Superior temporal gyrus (tissue), 1 donor: ENCODE measurements around the gene FOXQ1.
"Not testable (repeated sequence)": the region's sequence is repeated elsewhere in the genome, so short reads cannot be mapped to it uniquely, and the experiment has no call there.

Experiments
- DNase-seq: peaks from one replicate; pipeline ENCODE4 v3.0.0-alpha.2; 2016; ENCODE audit errors: extremely low spot score

Gene FOXQ1

GRCh38 chr6:1291381-1291780 is 20.5 kb upstream of the FOXQ1 start:
- DNase-seq = no peak

- no peak for DNase-seq
These were observed 16.5 kb upstream of the FOXQ1 start for GRCh38 chr6:1295420-1295819.

GRCh38 chr6:1296079-1296478 is 15.8 kb upstream of the FOXQ1 start:
- DNase-seq = no peak

- DNase-seq = no peak
These were observed 15.4 kb upstream of the FOXQ1 start for GRCh38 chr6:1296542-1296941.

- no peak for DNase-seq
These were observed 14.2 kb upstream of the FOXQ1 start for GRCh38 chr6:1297746-1298145.

- DNase-seq = no peak
These were observed 13.1 kb upstream of the FOXQ1 start for GRCh38 chr6:1298768-1299167.

- DNase-seq = no peak
These were observed 5.8 kb upstream of the FOXQ1 start for GRCh38 chr6:1306133-1306532.

GRCh38 chr6:1309366-1309765 is 2.5 kb upstream of the FOXQ1 start:
- no peak for DNase-seq

GRCh38 chr6:1310628-1311399 is 1.1 kb upstream of the FOXQ1 start:
- DNase-seq = no peak

- DNase-seq = no peak
These were observed 240 bp downstream of the FOXQ1 start for GRCh38 chr6:1312203-1312472.

GRCh38 chr6:1312473-1313367 is 822 bp downstream of the FOXQ1 start:
- no peak for DNase-seq

GRCh38 chr6:1313384-1313766 is 1.5 kb downstream of the FOXQ1 start:
- DNase-seq = no peak

GRCh38 chr6:1313767-1314503 is 2.0 kb downstream of the FOXQ1 start:
- DNase-seq = no peak

GRCh38 chr6:1314617-1315016 is 2.7 kb downstream of the FOXQ1 start:
- no peak for DNase-seq

- DNase-seq = no peak
These were observed 3.3 kb downstream of the FOXQ1 start for GRCh38 chr6:1315201-1315559.

GRCh38 chr6:1315560-1316386 is 3.9 kb downstream of the FOXQ1 start:
- no peak for DNase-seq

- no peak for DNase-seq
These were observed 4.6 kb downstream of the FOXQ1 start for GRCh38 chr6:1316489-1316971.

- no peak for DNase-seq
These were observed 5.5 kb downstream of the FOXQ1 start for GRCh38 chr6:1317302-1317815.

GRCh38 chr6:1318036-1318435 is 6.1 kb downstream of the FOXQ1 start:
- no peak for DNase-seq

GRCh38 chr6:1318584-1318983 is 6.7 kb downstream of the FOXQ1 start:
- DNase-seq = not testable (repeated sequence)

GRCh38 chr6:1321738-1322137 is 9.8 kb downstream of the FOXQ1 start:
- DNase-seq = no peak
